Spleen (tissue), 11 donors: ENCODE data around the gene ARHGAP10. TPM values are rescaled to one million over a fixed set of nuclear protein-coding genes. Genes with fewer than 3 reads are reported as not detected.

Source experiments
- DNase-seq: peaks from one replicate; pipeline ENCODE4 v3.0.0-alpha.2; 2020
- H3K27ac ChIP-seq, 8 donors: fragments of 200-600 bp; sonication (generic) in 7 of 8; 1 replicate in 4 of 8; 2 replicates in 4 of 8; pipeline versions ENCODE4 v1.5.0 to v1.8.0; 2016 to 2021; ENCODE audit warnings: inconsistent platforms in 4 of 8, mild to moderate bottlenecking in 4 of 8, moderate library complexity in 1 of 8
- H3K27me3 ChIP-seq, 7 donors: fragments of 200-600 bp; sonication (generic) in 6 of 7; replicated peaks in 1 of 7; 1 replicate in 4 of 7; 2 replicates in 3 of 7; pipeline versions ENCODE4 v1.5.0 to v1.8.0; 2016 to 2021; ENCODE audit warnings: inconsistent platforms in 3 of 7, mild to moderate bottlenecking in 1 of 7
- H3K36me3 ChIP-seq, 6 donors: fragments of 200-600 bp; sonication (generic) in 5 of 6; 1 replicate in 4 of 6; 2 replicates in 2 of 6; pipeline versions ENCODE4 v1.5.0 to v1.8.0; 2016 to 2021; ENCODE audit warnings: inconsistent platforms in 2 of 6
- H3K4me1 ChIP-seq, 6 donors: fragments of 200-600 bp; sonication (generic) in 5 of 6; 1 replicate in 3 of 6; 2 replicates in 3 of 6; pipeline versions ENCODE4 v1.5.0 to v1.8.0; 2016 to 2021; ENCODE audit warnings: inconsistent platforms in 3 of 6
- H3K4me3 ChIP-seq, 8 donors: fragments of 200-600 bp; sonication (generic) in 7 of 8; 1 replicate in 4 of 8; 2 replicates in 4 of 8; pipeline versions ENCODE4 v1.5.0 to v1.8.0; 2016 to 2021; ENCODE audit warnings: inconsistent platforms in 4 of 8, mild to moderate bottlenecking in 4 of 8, moderate library complexity in 2 of 8
- H3K9me3 ChIP-seq, 8 donors: fragments of 200-600 bp; sonication (generic) in 7 of 8; 1 replicate in 4 of 8; 2 replicates in 4 of 8; pipeline versions ENCODE4 v1.5.0 to v1.8.0; 2016 to 2021; ENCODE audit warnings: inconsistent platforms in 4 of 8
- CTCF ChIP-seq, 11 experiments: fragments of 200-600 bp in 7 of 11; fragments of 450-650 bp in 4 of 11; sonication (generic) in 4 of 11; IDR thresholded peaks in 8 of 11; conservative IDR thresholded peaks in 3 of 11; 1 replicate in 7 of 11; 2 replicates in 4 of 11; pipeline versions ENCODE4 v1.4.0 to v1.8.0; 2016 to 2021; ENCODE audit warnings: antibody characterized with exemption in 11 of 11, inconsistent platforms in 4 of 11, mild to moderate bottlenecking in 1 of 11
- POLR2A ChIP-seq, 3 donors: fragments of 450-650 bp; IDR thresholded peaks; one replicate each; pipeline ENCODE4 v1.5.1; 2017; ENCODE audit warnings: antibody characterized with exemption in 3 of 3, mild to moderate bottlenecking in 1 of 3
- POLR2AphosphoS5 ChIP-seq, 3 donors: sonication (generic); formaldehyde crosslinking; IDR thresholded peaks; one replicate each; pipeline ENCODE4 v1.5.1; 2017; ENCODE audit warnings: antibody characterized with exemption in 3 of 3
- WGBS, 5 donors: extraction: QIAGEN DNeasy Blood & Tissue Kit in 3 of 5; methylation state at CpG; one replicate each; pipeline versions ENCODE4 v1.1.5 to v1.1.7; 2013 to 2018; 5-methylcytosine and 5-hydroxymethylcytosine counted together
- intact Hi-C: fragments of 100-400 bp; cut with DNase I; formaldehyde crosslinking; loops from one replicate; pipeline ENCODE4 v1.15.0; 2023; ENCODE audit warnings: low total_unique reads
- polyA plus RNA-seq, 3 donors: library from polyadenylated mRNA; stranded (reverse); fragments of 200-250 nt; gene quantifications; one replicate each; pipeline ENCODE4 v1.2.1, GENCODE V29; 2013
- total RNA-seq, 7 donors: library from RNA; depleted of rRNA in 3 of 7; stranded (reverse); fragments of >200 nt in 3 of 7; fragmentation: NEBNext Ultra II Directional in 4 of 7; extraction: Animal tissue kit (Norgen Biotek cat#: 25700) in 4 of 7; gene quantifications; one replicate each; pipeline versions ENCODE4 v1.1.0 to v1.2.1, GENCODE V29; 2016 to 2021
- donor health status: healthy with polysubstance abuse.
- donor health status: DM: no; HTN: no; CAD: no; lungs with moderate emphysema.
- donor health status: DM: no; HTN: no; CAD: no.
- donor health status: Bipolar disorder and iron deficiency.
- donor health status: healthy.
- donor health status: DM: no; HTN: no; CAD: no.
- donor health status: DM: yes; HTN: yes; CAD: no.

ARHGAP10 gene
- total and polyA plus RNA-seq, 10 donors: 4.0 to 35.5 (median 13.3) TPM

DNA sequence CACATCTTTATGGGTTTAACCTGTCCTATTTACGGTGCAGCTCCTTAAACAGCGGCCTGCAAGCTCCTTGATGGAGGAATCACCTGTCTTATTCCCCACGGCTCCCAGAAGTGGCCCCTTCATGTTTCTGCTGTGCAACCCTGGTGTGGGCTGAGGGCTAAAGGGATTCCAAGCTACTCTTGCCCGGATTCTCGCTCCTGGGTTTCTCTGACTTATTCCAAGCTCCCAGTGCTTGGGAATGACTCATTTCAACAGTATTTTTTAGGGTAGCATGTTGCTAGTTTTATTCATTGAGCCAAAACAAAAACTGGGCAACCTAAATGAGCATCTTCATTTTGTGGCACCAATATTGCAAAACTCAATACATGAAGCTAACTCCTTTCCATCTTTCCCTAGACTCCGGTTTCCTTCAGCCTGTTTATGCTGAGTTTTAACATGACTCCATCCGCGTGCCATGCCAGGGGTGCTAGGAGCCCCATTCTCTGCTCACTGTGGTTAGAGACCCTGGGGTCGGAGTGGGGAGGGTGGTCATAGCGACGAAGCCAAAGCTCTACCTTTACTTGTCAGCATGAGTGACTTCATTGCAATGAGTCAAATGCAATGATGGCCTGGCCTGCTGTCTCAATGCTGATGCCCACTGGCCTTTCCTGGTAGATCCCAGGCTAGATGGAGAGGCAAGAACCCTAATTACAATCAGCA lies 360.6 kb downstream of the ARHGAP10 start:
- H3K36me3 ChIP-seq: peaks cover 0 to 11% (median 0%) of the 10 kb centered on the region in 6 donors
- H3K27me3 ChIP-seq: no peaks in the 10 kb centered on the region
- intact Hi-C loops: no loop called here
- H3K4me3 ChIP-seq: no peak overlapping the region
- 91 to 97% (median 95%) methylated on average over 11 of the region's 11 CpGs for WGBS, 5 donors
- TF ChIP-seq POLR2A (IDR thresholded peaks at IDR 0.05) (no peak), CTCF (IDR thresholded peaks at IDR 0.05 in 8 of 11, conservative IDR thresholded peaks at IDR 0.05 in 3 of 11) (no peak), POLR2AphosphoS5 (IDR thresholded peaks at IDR 0.05) (no peak)
- H3K4me1 ChIP-seq: no peaks in the 10 kb centered on the region
- H3K9me3 ChIP-seq: no peaks in the 10 kb centered on the region
- DNase-seq: no peak
- no peak overlapping the region for H3K27ac ChIP-seq

- peaks cover 0 to 13% (median 0%) of the 10 kb centered on the region in 6 donors for H3K36me3 ChIP-seq
- no peak overlapping the region for H3K4me3 ChIP-seq
- no peaks in the 10 kb centered on the region for H3K27me3 ChIP-seq
- intact Hi-C loops: no loop called here
- 91 to 97% (median 92%) methylated on average over 5 of the region's 5 CpGs for WGBS, 5 donors
- H3K27ac ChIP-seq: no peak overlapping the region
- TF ChIP-seq POLR2A (IDR thresholded peaks at IDR 0.05) (no peak), POLR2AphosphoS5 (IDR thresholded peaks at IDR 0.05) (no peak), CTCF (IDR thresholded peaks at IDR 0.05 in 8 of 11, conservative IDR thresholded peaks at IDR 0.05 in 3 of 11) (no peak)
- no peaks in the 10 kb centered on the region for H3K9me3 ChIP-seq
- DNase-seq: no peak
- no peaks in the 10 kb centered on the region for H3K4me1 ChIP-seq
Measured at GRCh38 chr4:148093065-148093464, 361.2 kb downstream of the ARHGAP10 start.

- TF ChIP-seq CTCF (IDR thresholded peaks at IDR 0.05 in 8 of 11, conservative IDR thresholded peaks at IDR 0.05 in 3 of 11) (no peak), POLR2AphosphoS5 (IDR thresholded peaks at IDR 0.05) (no peak), POLR2A (IDR thresholded peaks at IDR 0.05) (no peak)
- 64 to 97% (median 88%) methylated on average over 1 of the region's 1 CpG for WGBS, 5 donors
- intact Hi-C loops: no loop called here
Measured at GRCh38 chr4:148094149-148094548, 362.3 kb downstream of the ARHGAP10 start.

GRCh38 chr4:148095346-148095923 lies 363.5 kb downstream of the ARHGAP10 start:
- TF ChIP-seq CTCF (IDR thresholded peaks at IDR 0.05 in 8 of 11, conservative IDR thresholded peaks at IDR 0.05 in 3 of 11): no peak
- TF ChIP-seq POLR2AphosphoS5 (IDR thresholded peaks at IDR 0.05): no peak
- no peak for TF ChIP-seq POLR2A (IDR thresholded peaks at IDR 0.05)
- 86 to 97% (median 94%) methylated on average over 5 of the region's 5 CpGs for WGBS, 5 donors
- no peaks in the 10 kb centered on the region for H3K9me3 ChIP-seq
- H3K27me3 ChIP-seq: no peaks in the 10 kb centered on the region
- H3K4me1 ChIP-seq: no peaks in the 10 kb centered on the region
- no peak overlapping the region for H3K4me3 ChIP-seq
- intact Hi-C loops: no loop called here
- no peak for DNase-seq
- H3K36me3 ChIP-seq: peaks cover 0 to 25% (median 0%) of the 10 kb centered on the region in 6 donors
- no peak overlapping the region for H3K27ac ChIP-seq

More at GRCh38 chr4:148094149-148094548, 362.3 kb downstream of the ARHGAP10 start:
- Histone ChIP-seq H3K9me3 (no peaks in the 10 kb centered on the region), H3K4me1 (no peaks in the 10 kb centered on the region), H3K4me3 (no peak overlapping the region), H3K27ac (no peak overlapping the region), H3K27me3 (no peaks in the 10 kb centered on the region), H3K36me3 (peaks cover 0 to 24% (median 0%) of the 10 kb centered on the region in 6 donors)
- no peak for DNase-seq
